NCI-H82 treated with DMSO at 0.1 percent for 48 hours (cell line): ENCODE measurements around the gene AMPD2.

Source experiments
- DNase-seq: peaks from one replicate; lab custom pipeline; 2025; ENCODE audit not compliant: unreplicated experiment; lab: John Stamatoyannopoulos, UW

Gene AMPD2

DNA sequence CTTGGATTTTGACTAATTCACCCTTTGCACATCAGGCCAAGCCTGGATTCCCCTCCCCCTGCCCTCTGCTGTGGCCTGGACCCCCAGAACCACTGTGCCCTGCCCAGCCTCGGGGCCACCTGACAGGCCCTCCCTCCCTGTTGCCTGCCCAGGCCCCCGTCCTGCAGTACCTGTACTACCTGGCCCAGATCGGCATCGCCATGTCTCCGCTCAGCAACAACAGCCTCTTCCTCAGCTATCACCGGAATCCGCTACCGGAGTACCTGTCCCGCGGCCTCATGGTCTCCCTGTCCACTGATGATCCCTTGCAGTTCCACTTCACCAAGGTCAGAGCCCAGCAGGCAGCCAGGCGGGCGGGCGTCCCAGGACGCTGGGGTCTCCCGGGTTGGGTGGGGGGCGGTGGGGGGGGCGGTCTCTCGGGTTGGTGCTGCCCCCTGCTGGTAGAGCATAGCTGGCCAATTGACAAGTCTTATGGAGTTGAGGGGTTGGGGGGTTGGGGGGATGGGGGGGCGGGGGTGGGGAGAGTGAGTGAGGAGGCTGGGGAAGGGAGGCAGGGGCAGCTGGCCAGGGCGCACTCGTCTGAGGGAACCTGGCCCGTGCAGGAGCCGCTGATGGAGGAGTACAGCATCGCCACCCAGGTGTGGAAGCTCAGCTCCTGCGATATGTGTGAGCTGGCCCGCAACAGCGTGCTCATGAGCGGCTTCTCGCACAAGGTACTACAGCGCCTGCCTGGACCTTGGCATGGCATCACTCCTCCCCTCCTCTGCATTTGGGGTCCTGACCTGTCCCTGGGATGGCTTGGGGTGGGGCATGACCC is 10.7 kb downstream of the AMPD2 start:
- no peak for DNase-seq

GRCh38 chr1:109630898-109631512 is 11.4 kb downstream of the AMPD2 start:
- DNase-seq: no peak

- DNase-seq: no peak
Measured at GRCh38 chr1:109631513-109632505, 12.2 kb downstream of the AMPD2 start.

DNA sequence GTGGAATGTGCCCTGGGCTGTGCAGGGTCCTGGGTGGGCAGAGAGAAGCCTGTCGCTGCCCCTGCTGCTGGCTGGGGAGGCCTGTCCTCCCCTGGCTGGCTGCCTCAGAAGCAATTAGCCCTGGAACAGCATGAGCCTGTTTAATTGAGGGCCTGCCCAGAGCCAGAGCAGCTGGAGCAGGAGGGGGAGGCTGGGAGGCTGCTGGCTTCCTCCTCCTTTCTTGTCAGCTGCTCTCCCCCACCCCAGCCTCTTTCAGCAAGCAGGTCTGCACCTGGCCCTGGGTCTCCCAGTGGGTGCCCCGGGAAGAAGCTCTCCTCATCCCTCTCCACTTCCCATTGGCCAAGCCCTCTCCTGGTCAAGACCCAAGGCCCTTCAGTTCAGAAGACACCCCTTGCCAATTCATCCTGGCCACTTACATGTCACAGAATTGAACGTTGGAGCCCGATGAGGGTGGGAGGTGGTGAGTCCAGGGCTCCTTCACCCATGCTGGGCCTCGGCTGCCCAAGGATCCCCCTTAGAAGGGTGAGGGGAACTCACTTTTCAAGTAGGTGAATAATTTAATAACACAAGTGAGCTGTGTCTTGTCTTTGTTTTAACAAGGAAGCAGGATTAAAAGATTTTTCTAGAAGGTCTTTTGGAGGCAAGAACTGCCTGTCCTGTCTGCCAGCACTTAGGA is 13.2 kb downstream of the AMPD2 start:
- DNase-seq: peak; percentile 64

DNA sequence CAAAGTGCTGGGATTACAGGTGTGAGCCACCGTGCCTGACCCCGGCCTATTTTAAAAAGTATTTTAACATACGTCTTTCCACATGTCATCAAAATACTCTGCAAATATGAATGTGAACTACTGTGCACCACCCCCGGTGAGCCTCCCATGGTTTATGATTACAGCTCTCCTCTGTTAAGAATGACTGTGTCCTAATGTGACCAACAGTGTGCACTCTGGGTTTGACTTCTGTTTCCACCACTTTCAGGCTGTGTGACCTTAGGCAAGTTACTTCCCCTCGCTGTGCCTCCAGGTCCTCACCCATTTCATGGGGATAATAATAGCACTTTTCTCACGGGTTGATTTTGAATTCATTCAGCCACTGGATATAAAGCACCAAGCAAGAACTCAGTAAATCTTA is 14.7 kb downstream of the AMPD2 start:
- DNase-seq: no peak

GRCh38 chr1:109634771-109635750 is 15.4 kb downstream of the AMPD2 start:
- no peak for DNase-seq

DNA sequence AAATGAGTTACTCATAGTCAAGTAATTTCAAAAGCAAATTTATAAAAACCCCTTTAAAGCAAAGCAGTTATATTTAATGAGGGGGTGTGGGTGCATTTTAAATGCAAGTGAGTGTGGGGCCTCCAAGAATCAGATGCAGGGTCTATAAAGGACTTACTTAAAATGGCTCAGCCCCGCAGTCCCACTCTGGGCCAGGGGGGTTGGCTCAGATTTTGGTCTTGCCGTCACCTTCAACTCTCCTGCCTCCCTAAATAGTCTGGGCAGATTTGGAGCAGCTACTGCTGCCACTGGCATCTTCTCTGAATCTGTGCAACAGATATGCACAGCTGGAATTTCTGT is 16.2 kb downstream of the AMPD2 start:
- no peak for DNase-seq

GRCh38 chr1:109636201-109636952 is 16.7 kb downstream of the AMPD2 start:
- DNase-seq: no peak

GRCh38 chr1:109637446-109637845 is 17.8 kb downstream of the AMPD2 start:
- DNase-seq: no peak

- peak; percentile 25 for DNase-seq
Measured at GRCh38 chr1:109639063-109639840, 19.6 kb downstream of the AMPD2 start.

- DNase-seq: no peak
Measured at GRCh38 chr1:109639841-109640184, 20.2 kb downstream of the AMPD2 start.

GRCh38 chr1:109640285-109640865 is 20.7 kb downstream of the AMPD2 start:
- peak; percentile 53 for DNase-seq

GRCh38 chr1:109641078-109641740 is 21.6 kb downstream of the AMPD2 start:
- DNase-seq: no peak

- DNase-seq: no peak
Measured at GRCh38 chr1:109641861-109642260, 22.2 kb downstream of the AMPD2 start.

GRCh38 chr1:109642626-109643025 is 23.0 kb downstream of the AMPD2 start:
- DNase-seq: no peak

DNA sequence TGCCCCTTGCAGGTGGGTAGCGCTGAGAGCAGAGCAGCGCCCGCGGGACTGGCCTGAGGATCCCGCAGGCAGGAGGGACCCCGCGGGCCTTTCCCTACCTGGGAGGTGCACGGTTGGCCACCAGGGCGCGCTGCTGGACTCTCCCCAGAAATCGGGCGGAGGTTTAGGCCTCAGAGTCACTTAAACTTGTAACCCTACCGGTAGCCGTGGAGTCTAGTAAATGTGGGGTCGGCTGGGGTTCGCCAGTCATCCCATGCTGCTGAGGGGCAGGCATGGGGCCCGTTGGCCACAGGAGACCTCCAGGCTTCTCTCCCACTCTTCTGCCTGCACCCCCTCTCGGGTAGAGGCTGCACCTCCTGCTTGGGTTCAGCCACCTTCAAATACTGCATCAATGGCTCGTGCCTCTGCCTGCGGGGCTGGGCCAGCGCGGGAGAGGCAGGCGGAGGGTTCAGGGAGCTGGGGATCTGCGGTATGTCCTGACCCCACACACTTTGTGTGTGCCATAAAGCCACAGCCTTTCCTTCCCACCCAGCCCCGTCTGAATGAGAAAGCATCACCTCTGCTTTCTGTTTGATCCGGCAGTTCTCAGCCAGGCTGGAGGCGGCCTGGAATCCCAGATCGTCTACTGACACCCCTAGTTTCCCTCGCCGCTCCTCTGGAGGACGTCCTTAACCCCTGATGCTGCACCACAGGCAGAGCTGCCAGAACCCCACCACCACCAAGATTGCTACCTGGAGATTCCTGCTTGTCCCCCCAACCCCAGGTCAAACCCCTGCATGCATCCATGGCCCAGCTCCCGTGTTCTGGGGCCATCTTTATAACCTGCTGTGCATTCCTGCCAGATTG is 24.0 kb downstream of the AMPD2 start:
- peak; percentile 50 for DNase-seq

DNA sequence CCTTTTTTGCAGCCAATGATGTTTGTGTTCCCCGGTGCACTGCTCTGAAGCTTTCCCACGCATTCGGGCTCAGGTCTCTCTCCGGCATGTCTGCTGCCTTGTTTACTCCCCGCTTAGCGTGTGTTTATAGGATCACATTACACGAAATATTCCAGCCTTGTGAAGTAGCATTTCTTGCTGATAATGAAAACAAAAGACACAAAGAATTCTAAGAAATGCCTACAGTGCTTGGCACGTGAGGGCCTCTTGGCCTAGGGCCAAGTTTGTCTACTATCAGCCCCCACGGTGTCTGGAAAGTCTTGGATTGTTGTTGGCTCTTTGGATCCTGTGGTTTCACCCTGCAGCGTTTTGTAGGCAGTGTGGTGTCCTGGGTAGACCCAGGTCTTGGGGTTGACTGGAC is 25.0 kb downstream of the AMPD2 start:
- DNase-seq: no peak
